T-helper 17 cell (primary cell): ENCODE results near the gene AFF3. TPM values are rescaled to one million over a fixed set of nuclear protein-coding genes. Genes with fewer than 3 reads are reported as not detected.

Experiments
- ATAC-seq: fragments of 150-1000 bp; cut with Tn5 transposase; 2 replicates; pipeline ENCODE4 v1.10.0; 2021; ENCODE audit warnings: mild to moderate bottlenecking, moderate library complexity
- DNase-seq, 3 donors: peaks; one replicate each; pipeline versions ENCODE4 v3.0.0 to v3.0.0-alpha.2; 2020 to 2021
- H3K9me3 ChIP-seq: one replicate; pipeline ENCODE4 v1.7.0; 2013; ENCODE audit warnings: low read length, mild to moderate bottlenecking; ENCODE audit not compliant: control insufficient read depth, poor library complexity, severe bottlenecking
- H3K27ac Mint-ChIP-seq: one replicate; pipeline ENCODE4 v1.8.0; 2022; ENCODE audit warnings: mild to moderate bottlenecking, moderate library complexity, mixed read lengths
- H3K27me3 Mint-ChIP-seq: one replicate; pipeline ENCODE4 v1.8.0; 2022; ENCODE audit warnings: mixed read lengths
- H3K36me3 Mint-ChIP-seq: one replicate; pipeline ENCODE4 v1.8.0; 2022; ENCODE audit warnings: low read depth, mixed read lengths
- H3K4me1 Mint-ChIP-seq: one replicate; pipeline ENCODE4 v1.8.0; 2022; ENCODE audit warnings: mild to moderate bottlenecking, mixed read lengths
- H3K4me3 Mint-ChIP-seq: one replicate; pipeline ENCODE4 v1.8.0; 2022; ENCODE audit warnings: mild to moderate bottlenecking, moderate library complexity, mixed read lengths
- total RNA-seq, 4 donors: library from RNA in 2 of 4; stranded (reverse) in 2 of 4; gene quantifications; one replicate each; pipeline ENCODE4 v1.2.3 and lab custom pipeline; 2022 to 2026

Gene AFF3
- total RNA-seq, 2 donors from 2014 or later = 6.5 to 14.4 TPM

DNA sequence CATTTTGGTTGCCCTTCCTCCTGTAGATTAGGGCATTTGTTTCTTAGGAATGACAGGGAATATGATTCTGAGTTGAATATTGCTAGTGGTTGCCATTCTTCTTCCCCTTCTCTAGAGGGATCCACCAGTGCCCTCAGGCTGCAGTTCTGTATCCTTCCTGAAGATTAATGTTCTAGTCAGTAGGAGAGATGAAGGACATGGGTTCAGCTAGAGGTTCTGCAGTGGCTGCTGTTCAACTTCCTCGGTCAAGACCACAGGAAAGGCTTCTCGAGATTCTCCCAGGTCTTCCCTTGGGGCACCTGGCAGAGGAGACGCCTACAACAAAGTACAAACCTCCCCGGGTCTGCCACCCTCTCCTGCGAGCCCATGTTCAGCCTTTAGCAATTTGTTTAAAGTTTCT is 325.5 kb downstream of the AFF3 start:
- no peak overlapping the region for H3K4me3 Mint-ChIP-seq

DNA sequence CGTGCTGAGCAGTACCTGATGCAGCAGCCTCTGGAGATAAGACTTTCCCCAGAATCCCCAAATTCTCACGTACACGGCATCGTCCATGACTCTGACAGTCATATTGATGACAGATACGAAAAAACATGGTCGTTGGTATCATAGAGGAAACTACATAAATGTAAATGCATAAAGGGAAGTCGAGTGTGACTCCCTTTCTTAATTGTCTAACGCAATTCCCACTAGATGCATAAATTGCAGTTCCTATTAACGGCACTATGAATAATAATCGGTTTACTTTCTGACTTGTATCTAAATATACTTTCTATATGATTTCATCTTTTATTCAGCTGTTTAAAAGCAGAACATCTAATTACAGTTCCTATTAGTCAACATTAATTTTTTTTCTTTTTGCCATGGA is 330.0 kb downstream of the AFF3 start:
- Mint-ChIP-seq H3K27ac (no peak overlapping the region), H3K4me3 (no peak overlapping the region), H3K4me1 (no peaks in the 10 kb centered on the region), H3K36me3 (no peaks in the 10 kb centered on the region), H3K27me3 (peaks cover 10% of the 10 kb centered on the region)
- no peaks in the 10 kb centered on the region for H3K9me3 ChIP-seq
- DNase-seq = no peak
- ATAC-seq = no peak

More for the DNA sequence above, 325.5 kb downstream of the AFF3 start:
- no peak overlapping the region for H3K27ac Mint-ChIP-seq
- ATAC-seq (no peak), DNase-seq (no peak)
- H3K27me3 Mint-ChIP-seq = peaks cover 5% of the 10 kb centered on the region
- no peaks in the 10 kb centered on the region for H3K36me3 Mint-ChIP-seq
- no peaks in the 10 kb centered on the region for H3K9me3 ChIP-seq
- no peaks in the 10 kb centered on the region for H3K4me1 Mint-ChIP-seq

DNA sequence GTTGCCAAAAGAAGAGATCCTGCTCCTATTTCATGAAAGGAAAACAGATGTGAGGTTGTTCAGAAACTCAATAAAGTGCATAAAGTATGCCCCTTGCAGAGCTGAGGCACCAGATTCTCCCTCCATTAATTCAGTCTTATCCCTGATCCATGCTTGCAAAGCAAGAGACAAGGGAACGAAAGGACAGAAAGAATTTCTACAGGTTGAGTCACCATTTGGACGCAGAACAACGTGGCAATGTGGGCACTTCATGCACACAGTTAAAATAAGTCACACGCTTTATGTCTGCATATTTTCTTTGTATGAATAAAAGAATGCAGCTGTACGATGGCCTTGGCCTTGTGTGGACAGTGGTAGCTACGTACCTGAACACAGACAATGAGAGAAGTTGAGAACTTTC is 330.8 kb downstream of the AFF3 start:
- ATAC-seq = no peak
- no peak overlapping the region for H3K27ac Mint-ChIP-seq
- peaks cover 8% of the 10 kb centered on the region for H3K27me3 Mint-ChIP-seq
- no peak overlapping the region for H3K4me3 Mint-ChIP-seq
- H3K36me3 Mint-ChIP-seq = no peaks in the 10 kb centered on the region
- no peak for DNase-seq
- no peaks in the 10 kb centered on the region for H3K4me1 Mint-ChIP-seq
- no peaks in the 10 kb centered on the region for H3K9me3 ChIP-seq

DNA sequence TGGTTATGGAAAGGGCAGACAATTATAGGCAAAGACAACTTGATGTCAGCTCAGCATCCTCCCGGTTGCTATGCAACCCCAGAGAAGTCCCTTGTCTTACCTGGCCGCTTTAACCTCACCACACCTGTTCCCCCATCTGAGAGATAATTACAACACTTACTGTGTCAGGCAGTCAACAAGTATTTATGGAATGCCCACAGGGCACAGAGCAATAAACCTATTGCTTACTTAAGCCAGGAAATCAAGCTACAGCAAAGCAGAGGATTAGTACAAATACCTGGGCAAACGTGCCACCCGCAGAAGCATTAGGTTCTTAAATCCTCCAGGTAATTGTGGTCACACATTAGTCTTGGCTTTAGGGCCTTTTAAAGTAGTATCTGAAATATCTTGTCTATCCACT is 332.2 kb downstream of the AFF3 start:
- H3K9me3 ChIP-seq = no peaks in the 10 kb centered on the region
- ATAC-seq (no peak), DNase-seq (no peak)
- H3K4me1 Mint-ChIP-seq = no peaks in the 10 kb centered on the region
- H3K27ac Mint-ChIP-seq = no peak overlapping the region
- H3K36me3 Mint-ChIP-seq = no peaks in the 10 kb centered on the region
- peaks cover 8% of the 10 kb centered on the region for H3K27me3 Mint-ChIP-seq
- no peak overlapping the region for H3K4me3 Mint-ChIP-seq

DNA sequence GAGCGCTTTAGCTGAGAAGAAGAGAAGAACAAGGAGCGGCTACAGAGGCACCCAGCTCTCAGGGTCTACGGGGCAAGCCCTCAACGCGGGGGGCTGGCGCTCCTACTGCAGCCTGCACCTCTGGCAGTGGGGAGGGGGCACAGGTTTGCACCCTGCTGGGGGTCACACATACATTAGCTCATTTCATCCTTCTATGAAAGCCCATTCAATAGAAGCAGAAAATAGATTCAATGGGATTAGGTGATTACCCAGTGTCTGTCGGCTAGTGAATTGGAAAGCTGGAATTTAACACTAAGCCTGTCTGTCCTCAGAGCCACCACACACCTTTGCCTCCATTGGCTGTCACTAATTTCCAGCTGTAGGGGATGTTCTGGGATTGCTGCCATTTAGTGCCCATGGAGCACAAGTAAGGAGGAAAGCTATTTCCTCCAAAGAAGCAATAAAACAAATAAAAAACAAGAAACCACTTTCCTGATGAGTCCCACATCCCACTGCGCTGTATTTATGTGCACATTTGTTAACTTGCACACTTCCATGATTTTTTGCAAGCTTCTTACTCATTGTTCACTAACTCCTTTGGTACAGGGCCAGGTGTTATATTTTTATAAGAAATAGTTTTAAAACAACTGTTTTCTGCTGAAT is 333.0 kb downstream of the AFF3 start:
- no peak overlapping the region for H3K4me3 Mint-ChIP-seq
- no peaks in the 10 kb centered on the region for H3K4me1 Mint-ChIP-seq
- no peak overlapping the region for H3K27ac Mint-ChIP-seq
- ATAC-seq = no peak
- DNase-seq = no peak
- H3K36me3 Mint-ChIP-seq = no peaks in the 10 kb centered on the region
- H3K27me3 Mint-ChIP-seq = peaks cover 8% of the 10 kb centered on the region
- H3K9me3 ChIP-seq = no peaks in the 10 kb centered on the region

DNA sequence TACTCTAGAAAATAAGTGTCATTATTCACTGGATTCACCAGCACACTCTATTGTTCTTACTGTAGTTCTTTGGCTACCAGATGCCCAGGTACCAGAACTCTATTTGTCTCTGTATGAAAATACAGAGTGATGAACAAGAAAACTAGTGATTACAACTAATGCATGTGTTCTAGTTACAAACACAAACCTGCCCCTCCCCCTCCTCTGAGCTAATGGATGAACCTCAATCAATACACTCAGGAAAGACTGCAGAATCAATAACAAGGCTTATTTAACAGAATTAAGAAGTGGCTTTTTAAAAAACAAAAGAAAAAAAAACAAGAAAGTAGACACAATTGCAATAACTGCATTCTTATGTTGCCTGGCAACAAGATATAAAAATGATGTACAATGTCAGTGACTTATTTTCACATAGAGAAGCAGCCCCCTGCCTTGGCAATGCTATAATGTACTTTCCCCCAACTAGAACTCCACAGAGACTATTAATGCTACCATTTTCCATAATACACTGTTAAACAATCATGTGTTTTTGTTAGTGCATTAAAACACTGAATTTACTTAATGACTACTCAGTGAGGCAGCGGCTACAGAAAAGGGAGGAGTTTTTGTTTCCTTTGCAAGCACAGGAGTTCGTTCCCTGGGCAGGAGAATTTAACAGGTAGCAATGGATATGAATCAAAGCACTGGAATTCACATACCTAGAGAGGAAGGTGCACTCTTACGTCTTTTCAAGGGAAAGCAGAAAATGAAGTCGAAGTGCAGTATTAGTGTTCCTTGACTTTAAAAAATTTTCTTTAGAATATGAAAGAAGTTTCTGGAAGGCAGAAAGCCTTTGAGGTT is 333.8 kb downstream of the AFF3 start:
- Mint-ChIP-seq H3K4me3 (no peak overlapping the region), H3K27ac (no peak overlapping the region), H3K4me1 (no peaks in the 10 kb centered on the region), H3K36me3 (no peaks in the 10 kb centered on the region), H3K27me3 (peaks cover 8% of the 10 kb centered on the region)
- H3K9me3 ChIP-seq = no peaks in the 10 kb centered on the region
- ATAC-seq (no peak), DNase-seq (no peak)

DNA sequence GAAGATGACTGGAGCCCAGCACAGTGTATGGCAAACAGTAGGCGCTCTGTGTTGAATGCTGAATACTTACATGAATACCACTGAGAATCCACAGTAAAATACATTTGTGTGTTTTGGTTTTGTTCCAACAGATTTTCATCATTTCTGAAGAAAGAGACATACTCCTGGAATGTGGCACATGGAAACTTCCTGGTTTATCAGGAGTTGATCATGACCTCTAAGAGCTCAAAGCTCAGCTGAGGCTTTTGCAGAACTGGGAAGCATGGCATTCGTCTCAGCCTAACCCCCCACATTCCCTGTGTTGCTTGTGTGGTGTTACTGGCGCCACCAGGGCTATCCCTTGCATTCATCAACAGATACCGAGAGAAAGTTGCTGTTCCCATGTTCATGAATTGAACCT is 335.6 kb downstream of the AFF3 start:
- Mint-ChIP-seq H3K4me3 (no peak overlapping the region), H3K36me3 (no peaks in the 10 kb centered on the region)
- no peak for ATAC-seq

DNA sequence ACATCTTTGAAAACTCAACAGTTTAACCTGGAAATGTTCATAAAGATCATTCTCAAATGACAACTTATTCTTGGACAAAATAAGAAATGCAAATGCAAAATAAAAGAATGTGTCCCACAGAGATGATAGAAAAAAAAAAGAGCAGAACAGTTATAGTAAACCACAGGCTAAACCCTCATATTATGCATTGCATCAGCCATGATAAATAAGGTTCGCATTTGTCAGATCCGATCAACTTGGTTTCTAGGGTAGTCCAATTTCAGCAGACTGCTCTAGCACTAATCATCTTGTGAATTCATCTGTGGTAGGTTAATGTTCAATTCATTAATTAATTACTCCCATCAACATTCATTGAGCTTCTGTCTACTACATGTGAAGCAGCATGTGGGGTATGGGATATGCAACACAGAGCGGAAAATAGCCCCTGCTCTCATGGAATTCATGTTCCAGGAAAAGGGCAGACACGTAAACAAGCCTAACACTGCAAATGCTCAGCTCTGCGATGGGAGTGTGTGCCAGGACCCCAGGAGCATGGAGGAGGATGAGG is 336.4 kb downstream of the AFF3 start:
- DNase-seq (no peak), ATAC-seq (no peak)
- no peaks in the 10 kb centered on the region for H3K9me3 ChIP-seq
- Mint-ChIP-seq H3K4me3 (no peak overlapping the region), H3K36me3 (no peaks in the 10 kb centered on the region), H3K4me1 (no peaks in the 10 kb centered on the region), H3K27ac (no peak overlapping the region), H3K27me3 (peaks cover 8% of the 10 kb centered on the region)

More for the DNA sequence above, 335.6 kb downstream of the AFF3 start:
- no peak for DNase-seq
- Mint-ChIP-seq H3K4me1 (no peaks in the 10 kb centered on the region), H3K27me3 (peaks cover 8% of the 10 kb centered on the region), H3K27ac (no peak overlapping the region)
- H3K9me3 ChIP-seq = no peaks in the 10 kb centered on the region

DNA sequence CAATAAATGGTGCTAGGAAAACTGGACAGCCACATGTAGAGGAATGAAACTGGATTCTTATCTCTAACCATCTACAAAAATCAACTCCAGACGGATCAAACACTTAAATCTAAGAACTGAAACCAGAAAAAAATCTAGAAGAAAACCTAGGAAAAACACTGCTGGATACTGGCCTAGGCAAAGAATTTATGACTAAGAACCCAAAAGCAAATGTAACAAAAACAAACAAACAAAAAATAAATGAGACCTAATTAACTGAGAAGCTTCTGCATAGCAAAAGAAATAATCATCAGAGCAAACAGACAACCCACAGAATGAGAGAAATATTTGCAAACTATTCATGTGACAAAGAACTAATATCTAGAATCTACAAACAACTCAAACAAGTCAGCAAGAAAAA is 338.5 kb downstream of the AFF3 start:
- Mint-ChIP-seq H3K36me3 (no peaks in the 10 kb centered on the region), H3K4me1 (no peaks in the 10 kb centered on the region), H3K4me3 (no peak overlapping the region), H3K27ac (no peak overlapping the region), H3K27me3 (peaks cover 8% of the 10 kb centered on the region)
- DNase-seq (no peak), ATAC-seq (no peak)
- H3K9me3 ChIP-seq = no peaks in the 10 kb centered on the region

DNA sequence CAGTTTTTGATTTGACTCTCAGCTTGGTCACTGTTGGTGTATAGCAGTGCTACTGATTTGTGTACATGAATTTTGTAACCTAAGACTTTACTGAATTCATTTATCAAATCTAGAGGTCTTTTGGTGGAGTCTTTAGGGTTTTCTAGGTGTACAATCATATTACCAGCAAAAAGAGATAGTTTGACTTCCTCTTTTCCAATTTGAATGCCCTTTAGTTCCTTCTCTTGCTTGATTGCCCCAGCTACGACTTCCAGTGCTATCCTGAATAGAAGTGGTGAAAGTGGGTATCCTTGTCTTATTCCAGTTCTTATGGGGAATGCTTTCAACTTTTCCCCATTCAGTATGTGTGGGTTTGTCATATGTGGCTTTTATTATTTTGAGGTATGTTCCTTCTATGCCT is 339.7 kb downstream of the AFF3 start:
- no peaks in the 10 kb centered on the region for H3K27me3 Mint-ChIP-seq
- H3K4me1 Mint-ChIP-seq = no peaks in the 10 kb centered on the region
- no peak overlapping the region for H3K27ac Mint-ChIP-seq
- no peaks in the 10 kb centered on the region for H3K36me3 Mint-ChIP-seq
- DNase-seq = no peak
- H3K9me3 ChIP-seq = no peaks in the 10 kb centered on the region
- ATAC-seq = no peak
- no peak overlapping the region for H3K4me3 Mint-ChIP-seq

DNA sequence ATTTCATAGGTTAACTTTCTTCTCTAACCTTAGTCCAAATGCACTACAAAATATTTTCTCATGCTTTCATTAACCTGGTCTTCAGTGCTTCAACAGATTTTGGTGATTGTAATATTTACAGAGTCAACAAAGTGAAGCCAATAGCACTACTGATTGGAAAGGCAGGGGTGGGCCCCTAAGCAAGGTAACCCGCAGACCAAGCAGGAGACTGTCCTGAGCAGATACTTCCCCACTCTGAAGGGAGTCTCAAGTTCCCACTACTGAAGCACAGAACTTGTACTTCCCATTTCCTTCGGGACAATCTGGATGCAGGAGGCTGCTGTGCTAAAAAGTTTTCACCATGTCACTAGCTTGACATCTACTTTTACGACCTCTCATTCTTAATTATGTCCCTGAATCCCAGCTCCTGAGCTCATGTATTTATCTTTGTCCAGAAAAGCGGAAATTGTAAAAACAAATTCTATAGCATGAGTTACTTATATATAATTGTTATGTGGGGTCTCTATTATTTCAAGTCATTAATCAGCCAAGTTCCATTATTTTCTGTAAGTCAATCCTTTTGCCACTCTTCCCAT is 341.0 kb downstream of the AFF3 start:
- H3K27ac Mint-ChIP-seq = no peak overlapping the region

DNA sequence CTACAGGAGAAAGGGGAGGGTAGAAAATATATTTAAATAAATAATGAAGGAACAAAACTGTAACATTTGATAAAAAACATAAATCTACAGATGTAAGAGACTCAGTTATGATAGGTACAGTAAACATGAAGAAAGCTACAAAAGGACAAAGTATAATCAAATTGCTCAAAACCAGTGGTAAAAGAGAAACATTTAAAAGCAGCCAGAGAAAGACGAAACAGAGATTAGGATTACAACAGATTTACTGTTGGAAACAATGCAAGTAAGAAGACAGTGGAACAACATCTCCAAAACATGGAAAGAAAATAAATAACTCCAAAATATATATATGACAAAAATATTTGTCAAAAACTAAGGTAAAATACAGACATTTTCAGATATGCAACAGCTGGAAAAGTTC is 344.9 kb downstream of the AFF3 start:
- DNase-seq (no peak), ATAC-seq (no peak)
- Mint-ChIP-seq H3K27ac (no peak overlapping the region), H3K27me3 (peaks cover 7% of the 10 kb centered on the region), H3K36me3 (no peaks in the 10 kb centered on the region), H3K4me3 (no peak overlapping the region), H3K4me1 (no peaks in the 10 kb centered on the region)
- H3K9me3 ChIP-seq = no peaks in the 10 kb centered on the region

More for the DNA sequence above, 341.0 kb downstream of the AFF3 start:
- ATAC-seq = no peak
- no peak for DNase-seq
- no peaks in the 10 kb centered on the region for H3K9me3 ChIP-seq
- Mint-ChIP-seq H3K36me3 (no peaks in the 10 kb centered on the region), H3K4me3 (no peak overlapping the region), H3K4me1 (no peaks in the 10 kb centered on the region), H3K27me3 (no peaks in the 10 kb centered on the region)

DNA sequence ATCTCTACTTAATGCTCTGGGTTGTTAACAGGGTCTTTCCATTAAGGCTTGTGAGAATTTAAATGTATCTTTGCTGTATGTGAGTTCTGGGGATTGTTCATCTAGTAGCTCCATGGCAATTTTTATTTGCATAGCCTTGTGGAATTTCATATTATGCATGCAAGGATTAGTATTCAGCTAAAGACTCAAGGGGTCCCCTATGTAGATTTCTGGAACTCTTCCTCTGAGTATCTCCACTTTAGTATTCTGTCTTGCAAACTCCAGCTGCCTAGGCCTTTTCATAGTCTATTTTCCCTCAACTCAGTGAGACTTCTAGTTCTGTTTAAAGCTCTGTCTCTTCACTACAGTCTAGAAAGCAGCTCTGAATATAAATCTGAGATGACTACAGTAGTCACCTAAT is 348.0 kb downstream of the AFF3 start:
- no peak overlapping the region for H3K4me3 Mint-ChIP-seq
- no peak overlapping the region for H3K27ac Mint-ChIP-seq
- ATAC-seq = no peak
- no peaks in the 10 kb centered on the region for H3K9me3 ChIP-seq
- no peaks in the 10 kb centered on the region for H3K36me3 Mint-ChIP-seq
- peaks cover 7% of the 10 kb centered on the region for H3K27me3 Mint-ChIP-seq
- no peaks in the 10 kb centered on the region for H3K4me1 Mint-ChIP-seq
- no peak for DNase-seq
